Panc1 (cell line): ENCODE data around the gene PET100. TPM values are rescaled to one million over a fixed set of nuclear protein-coding genes. Genes with fewer than 3 reads are reported as not detected.

Experiments used
- ATAC-seq: fragments of 200-7000 bp; cut with Tn5 transposase; 2 replicates; pipeline ENCODE4 v1.9.1; 2020; ENCODE audit warnings: mild to moderate bottlenecking, moderate library complexity
- Bru-seq: library from RNA; stranded (reverse); fragments of 400-500 nt; gene quantifications from one replicate; lab custom pipeline; 2021; lab: Mats Ljungman, UMichigan
- BruChase-seq, 2 experiments: library from RNA; stranded (reverse); fragments of 400-500 nt; gene quantifications; one replicate each; lab custom pipeline; 2021; lab: Mats Ljungman, UMichigan
- BruUV-seq: library from RNA; stranded (reverse); fragments of 400-500 nt; replicated peaks from 2 replicates; lab custom pipeline; 2021; lab: Mats Ljungman, UMichigan
- CTCF ChIA-PET: fragments of 300-600 bp; sonication (Branson Sonifier 250); formaldehyde crosslinking; loops from one replicate; lab custom pipeline; 2022; ENCODE audit warnings: antibody characterized with exemption; lab: Charles Lee
- POLR2A ChIA-PET: fragments of 300-600 bp; sonication (Branson Sonifier 250); formaldehyde crosslinking; loops from one replicate; lab custom pipeline; 2022; ENCODE audit warnings: antibody characterized with exemption; lab: Charles Lee
- DNase-seq: peaks from one replicate; pipeline ENCODE4 v3.0.0-alpha.2; 2010; ENCODE audit warnings: low read depth, low spot score
- H3K27ac ChIP-seq: 2 replicates; pipeline ENCODE4 v1.5.1; 2011; ENCODE audit warnings: mild to moderate bottlenecking, low read length, inconsistent platforms
- H3K27me3 ChIP-seq: fragments of 200-500 bp; sonication (Bioruptor generic); 2 replicates; pipeline ENCODE4 v1.6.0; 2014; ENCODE audit warnings: low read length, inconsistent platforms; ENCODE audit not compliant: control insufficient read depth, insufficient read depth
- H3K36me3 ChIP-seq: fragments of 200-500 bp; sonication (Bioruptor generic); 2 replicates; pipeline ENCODE4 v1.5.1; 2014; ENCODE audit warnings: inconsistent platforms, mild to moderate bottlenecking, low read length, moderate library complexity; ENCODE audit not compliant: control insufficient read depth, insufficient read depth
- H3K4me1 ChIP-seq: 2 replicates; pipeline ENCODE4 v1.5.1; 2011; ENCODE audit warnings: inconsistent platforms, mild to moderate bottlenecking, low read length, moderate library complexity; ENCODE audit not compliant: control insufficient read depth, insufficient read depth
- H3K4me3 ChIP-seq, 2 experiments: 2 replicates each; pipeline ENCODE4 v1.5.1; 2011 to 2012; ENCODE audit warnings: low read depth in 2 of 2, low read length in 2 of 2, mild to moderate bottlenecking in 2 of 2, inconsistent platforms in 1 of 2, moderate library complexity in 1 of 2
- H3K9me3 ChIP-seq: fragments of 200-500 bp; sonication (Bioruptor generic); 2 replicates; pipeline ENCODE4 v1.5.1; 2014; ENCODE audit warnings: low read depth, mild to moderate bottlenecking, inconsistent platforms, low read length, moderate library complexity; ENCODE audit not compliant: control insufficient read depth, insufficient read depth
- CTCF ChIP-seq: fragments of 450-650 bp; IDR thresholded peaks from 2 replicates; pipeline ENCODE4 v1.5.1; 2017; ENCODE audit warnings: mild to moderate bottlenecking
- POLR2AphosphoS5 ChIP-seq: IDR thresholded peaks from 2 replicates; pipeline ENCODE4 v1.6.1; 2012; ENCODE audit warnings: mild to moderate bottlenecking, low read depth, low read length, moderate library complexity
- REST ChIP-seq, 2 experiments: IDR thresholded peaks; 2 replicates each; pipeline ENCODE4 v1.6.1; 2011 to 2012; ENCODE audit warnings: low read depth in 2 of 2, control low read depth in 1 of 2, low read length in 1 of 2, mild to moderate bottlenecking in 1 of 2, moderate library complexity in 1 of 2; ENCODE audit not compliant: insufficient read depth in 1 of 2
- SIN3A ChIP-seq: IDR thresholded peaks from 2 replicates; pipeline ENCODE4 v1.6.1; 2012; ENCODE audit warnings: low read depth, mild to moderate bottlenecking, low read length, moderate library complexity, borderline replicate concordance; ENCODE audit not compliant: insufficient read depth
- TCF7L2 ChIP-seq: IDR thresholded peaks from 2 replicates; pipeline ENCODE4 v1.6.1; 2011; ENCODE audit warnings: mild to moderate bottlenecking, low read depth, low read length, inconsistent platforms
- in situ Hi-C: cut with HindIII; loops from 2 replicates; pipeline ENCODE4 v1.10.0; 2016; ENCODE audit warnings: low sequenced_read_pairs, low pct_unique_long_range_greater_than_20kb
- intact Hi-C: fragments of 100-400 bp; cut with micrococcal nuclease; formaldehyde crosslinking; loops from one replicate; pipeline ENCODE4 v1.10.0; 2022; ENCODE audit not compliant: unreplicated experiment
- long read RNA-seq: library from polyadenylated mRNA; unstranded; transcript quantifications from one replicate; pipeline ENCODE4 v2.0.0, GENCODE V29; 2021; ENCODE audit not compliant: unreplicated experiment
- polyA plus RNA-seq: library from polyadenylated mRNA; unstranded; fragments of >200 nt; gene quantifications from one replicate; pipeline ENCODE4 v1.2.1, GENCODE V29; 2012; ENCODE audit warnings: missing spikeins; ENCODE audit not compliant: insufficient read length
- total RNA-seq: library from RNA; stranded (reverse); gene quantifications from one replicate; pipeline ENCODE4 v1.2.1, GENCODE V29; 2021; ENCODE audit not compliant: unreplicated experiment

Gene PET100
- total RNA-seq (109 TPM), Bru-seq, nascent RNA (percentile 69 among the genes with signal in this experiment), BruChase-seq, experiment 1, labeled RNA remaining after a 2-hour chase (percentile 61 among the genes with signal in this experiment), BruChase-seq, experiment 2, labeled RNA remaining after a 6-hour chase (percentile 69 among the genes with signal in this experiment)
- polyA plus RNA-seq: 88.0 TPM
- long read RNA-seq, transcript PET100-202 (4 exons, 719 nt): major isoform, 55 of 78 reads
- long read RNA-seq, transcript PET100-207 (1 exons, 1,815 nt): minor isoform, 10 of 78 reads
- long read RNA-seq, transcript PET100-201 (3 exons, 219 nt): minor isoform, 6 of 78 reads
- long read RNA-seq, partial matches to known transcripts: 3 of 78 reads
- long read RNA-seq, other reads (novel, unspliced or antisense): 2 of 78 reads

GRCh38 chr19:7629347-7630054 is at the start of gene PET100, which contains the start of gene XAB2:
PET100 (plus strand) TSS chr19:7629793; CDS start chr19:7629834, 41 bp downstream.
XAB2 (minus strand) TSS chr19:7629545; CDS start chr19:7629527, 18 bp downstream.
- DNase-seq: peak; percentile 92
- peak within 1 kb of the TSS; percentile 92 for H3K27ac ChIP-seq
- peak within 1 kb of the TSS; percentile 100 for H3K4me3 ChIP-seq
- in situ Hi-C loops (no loop called here), intact Hi-C loops (no loop called here)
- H3K9me3 ChIP-seq: no peaks in the 10 kb centered on the region
- H3K27me3 ChIP-seq: no peaks in the 10 kb centered on the region
- ATAC-seq: peak; percentile 98
- POLR2A ChIA-PET: interaction anchor here (0.6 to 0.7 kb wide), 4 partner anchors 49 to 369 kb away, joined by 3 to 7 read pairs (median 4); no protein-coding TSS in a partner anchor
- BruUV-seq: no TSS peak
- CTCF ChIA-PET: interaction anchor here (0.6 to 1.1 kb wide), 3 partner anchors 61 to 276 kb away, joined by 3 to 10 read pairs (median 4); no protein-coding TSS in a partner anchor
- peaks cover 9% of the 10 kb centered on the region; the same call in 1 of the 2 replicates for H3K4me1 ChIP-seq
- no peak for TF ChIP-seq CTCF
- TF ChIP-seq TCF7L2: peak; percentile 63; the same call in 1 of the 2 replicates
- no peak for TF ChIP-seq POLR2AphosphoS5
- TF ChIP-seq REST (IDR thresholded peaks at IDR 0.05; ENCODE audit: insufficient read depth in 1 of 2, low read depth in 2 of 2, low read length in 1 of 2): no peak
- 0 out of 2 replicates have a peak, but pooled peaks have one; percentile 37 for TF ChIP-seq SIN3A
- peaks cover 11% of the 10 kb centered on the region; the same call in 1 of the 2 replicates for H3K36me3 ChIP-seq

- ChIA-PET CTCF (no interaction called here), POLR2A (no interaction called here)
- Histone ChIP-seq H3K36me3 (no peaks in the 10 kb centered on the region), H3K27ac (no peak overlapping the region), H3K4me1 (no peaks in the 10 kb centered on the region), H3K27me3 (no peaks in the 10 kb centered on the region; the same call in 1 of the 2 replicates), H3K4me3 (no peak overlapping the region), H3K9me3 (no peaks in the 10 kb centered on the region)
- no peak for TF ChIP-seq POLR2AphosphoS5
- no peak for TF ChIP-seq SIN3A
- TF ChIP-seq CTCF: no peak
- TF ChIP-seq TCF7L2: no peak
- TF ChIP-seq REST (IDR thresholded peaks at IDR 0.05; ENCODE audit: insufficient read depth in 1 of 2, low read depth in 2 of 2, low read length in 1 of 2): no peak
- no peak for DNase-seq
- no peak for ATAC-seq
- intact Hi-C loops: no loop called here
- in situ Hi-C loops: no loop called here
- no TSS peak for BruUV-seq
Observed at GRCh38 chr19:7582446-7582845, 47.1 kb upstream of the PET100 start.
